A673 (cell line): ENCODE data around the gene SPIRE1. TPM values are rescaled to one million over a fixed set of nuclear protein-coding genes. Genes with fewer than 3 reads are reported as not detected.
A peak's percentile ranks its signal among the peaks of the same experiment; 100 is the strongest.

Experiments
- BruUV-seq: library from RNA; stranded (reverse); fragments of 400-500 nt; replicated peaks from 2 replicates; lab custom pipeline; 2021; lab: Mats Ljungman, UMichigan
- CTCF ChIA-PET: fragments of 300-600 bp; sonication (Branson Sonifier 250); formaldehyde crosslinking; loops from one replicate; lab custom pipeline; 2022; ENCODE audit warnings: antibody characterized with exemption; lab: Charles Lee
- POLR2A ChIA-PET: fragments of 300-600 bp; sonication (Branson Sonifier 250); formaldehyde crosslinking; loops from one replicate; lab custom pipeline; 2022; ENCODE audit warnings: antibody characterized with exemption; ENCODE audit not compliant: low non-redundant PET; lab: Charles Lee
- DNase-seq: peaks from one replicate; pipeline ENCODE4 v3.0.0-alpha.2; 2015; ENCODE audit warnings: low spot score
- H3K27ac ChIP-seq: fragments of 200-600 bp; sonication (generic); 2 replicates; pipeline ENCODE4 v1.5.1; 2016; ENCODE audit warnings: mixed run types, low read depth, mild to moderate bottlenecking, mixed read lengths, antibody characterized with exemption, low read length; ENCODE audit not compliant: poor library complexity, severe bottlenecking
- H3K27me3 ChIP-seq: fragments of 200-600 bp; sonication (generic); replicated peaks from 2 replicates; pipeline ENCODE4 v1.6.1; 2017; ENCODE audit warnings: mixed run types, low read depth, mild to moderate bottlenecking, mixed read lengths, antibody characterized with exemption, low read length; ENCODE audit not compliant: insufficient read depth, poor library complexity
- H3K36me3 ChIP-seq: fragments of 200-600 bp; sonication (generic); 2 replicates; pipeline ENCODE4 v1.6.1; 2016; ENCODE audit warnings: mixed run types, mild to moderate bottlenecking, mixed read lengths, antibody characterized with exemption, low read length; ENCODE audit not compliant: insufficient read depth, poor library complexity, severe bottlenecking
- H3K4me1 ChIP-seq: fragments of 200-600 bp; sonication (generic); 2 replicates; pipeline ENCODE4 v1.6.1; 2017; ENCODE audit warnings: mixed run types, mild to moderate bottlenecking, mixed read lengths, antibody characterized with exemption, low read length; ENCODE audit not compliant: insufficient read depth, poor library complexity, severe bottlenecking
- H3K4me3 ChIP-seq: fragments of 200-600 bp; sonication (generic); 2 replicates; pipeline ENCODE4 v1.5.1; 2016; ENCODE audit warnings: low read depth, mixed run types, mild to moderate bottlenecking, mixed read lengths, low read length; ENCODE audit not compliant: poor library complexity, severe bottlenecking
- H3K9me3 ChIP-seq: fragments of 200-600 bp; sonication (generic); 2 replicates; pipeline ENCODE4 v1.6.1; 2016; ENCODE audit warnings: mixed run types, low read depth, mild to moderate bottlenecking, mixed read lengths, antibody characterized with exemption, low read length; ENCODE audit not compliant: poor library complexity, severe bottlenecking
- CTCF ChIP-seq: fragments of 300-800, 200-600 bp; sonication (generic); conservative IDR thresholded peaks from 2 replicates; pipeline ENCODE4 v1.5.1; 2017; ENCODE audit warnings: low read depth, mild to moderate bottlenecking, antibody characterized with exemption, low read length, moderate library complexity, mixed read lengths
- EZH2 ChIP-seq: fragments of 200-600 bp; sonication (generic); IDR thresholded peaks from 2 replicates; pipeline ENCODE4 v1.6.1; 2017; ENCODE audit warnings: borderline replicate concordance, low read depth, mild to moderate bottlenecking, mixed read lengths, antibody characterized with exemption, low read length; ENCODE audit not compliant: poor library complexity, severe bottlenecking
- intact Hi-C: fragments of 100-400 bp; cut with micrococcal nuclease; formaldehyde crosslinking; loops from one replicate; pipeline ENCODE4 v1.10.0; 2022; ENCODE audit not compliant: unreplicated experiment
- total RNA-seq: library from RNA; stranded (reverse); gene quantifications from 2 replicates; pipeline ENCODE4 v1.2.3, GENCODE V29; 2021

Gene SPIRE1
- total RNA-seq, 1 experiment from 2014 or later = 18.1 TPM

DNA sequence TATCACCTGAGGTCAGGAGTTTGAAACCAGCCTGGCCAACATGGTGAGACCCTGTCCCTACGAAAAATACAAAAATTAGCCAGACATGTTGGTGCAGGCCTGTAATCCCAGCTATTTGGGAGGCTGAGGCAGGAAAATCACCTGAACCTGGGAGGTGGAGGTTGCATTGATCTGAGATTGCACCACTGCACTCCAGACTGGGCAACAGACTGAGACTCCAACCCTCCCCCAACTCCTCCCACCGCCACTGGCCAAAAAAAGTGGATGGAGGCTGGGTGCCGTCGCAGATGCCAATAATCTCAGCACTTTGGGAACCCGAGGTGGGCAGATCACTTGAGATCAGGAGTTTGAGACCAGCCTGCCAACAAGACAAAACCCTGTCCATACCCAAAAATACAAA is 10.1 kb upstream of the SPIRE1 start:
- Histone ChIP-seq H3K36me3 (peaks cover 7% of the 10 kb centered on the region), H3K4me1 (no peaks in the 10 kb centered on the region), H3K27ac (no peak overlapping the region), H3K27me3 (no peaks in the 10 kb centered on the region), H3K9me3 (no peaks in the 10 kb centered on the region), H3K4me3 (no peak overlapping the region)
- CTCF ChIA-PET = interaction anchor here (0.6 kb wide), 1 partner anchor 275 kb away, joined by 5 read pairs; no protein-coding TSS in a partner anchor
- intact Hi-C loops = no loop called here
- no peak for DNase-seq
- POLR2A ChIA-PET = no interaction called here
- no TSS peak for BruUV-seq
- TF ChIP-seq EZH2 (no peak), CTCF (no peak)

DNA sequence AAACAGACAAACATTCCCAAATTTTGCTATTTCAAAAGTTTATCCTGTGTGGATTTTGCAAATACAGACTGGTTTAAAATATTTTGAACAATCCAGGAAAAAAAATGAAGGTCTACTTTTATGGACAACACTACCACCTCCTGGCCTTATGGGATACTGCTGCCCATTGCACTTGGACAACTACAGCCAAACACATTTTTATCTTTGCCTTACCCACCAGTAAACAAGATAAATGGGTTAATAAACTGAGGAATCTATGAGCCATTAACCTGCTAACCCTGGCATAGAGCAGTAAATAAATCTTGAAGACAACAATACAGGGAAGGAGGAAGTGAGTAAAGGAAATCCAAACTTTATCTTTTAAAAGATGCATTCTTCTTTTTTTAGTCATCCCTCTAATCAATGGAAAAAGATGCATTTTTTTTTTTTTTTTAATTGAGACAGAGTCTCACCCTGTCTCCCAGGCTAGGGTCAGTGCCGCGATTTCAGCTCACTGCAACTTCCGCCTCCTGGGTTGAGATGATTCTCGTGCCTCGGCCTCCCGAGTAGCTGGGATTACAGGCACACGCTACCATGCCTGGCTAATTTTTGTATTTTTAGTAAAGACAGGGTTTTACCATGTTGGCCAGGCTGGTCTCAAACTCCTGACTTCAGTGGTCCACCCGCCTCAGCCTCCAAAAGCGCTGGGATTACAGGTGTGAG is 2.1 kb upstream of the SPIRE1 start:
- H3K36me3 ChIP-seq = no peaks in the 10 kb centered on the region
- no peaks in the 10 kb centered on the region for H3K27me3 ChIP-seq
- H3K9me3 ChIP-seq = no peaks in the 10 kb centered on the region
- H3K4me3 ChIP-seq = no peak overlapping the region
- peak; percentile 77 for DNase-seq
- BruUV-seq = no TSS peak
- POLR2A ChIA-PET = no interaction called here
- H3K4me1 ChIP-seq = peaks cover 7% of the 10 kb centered on the region
- no peak for TF ChIP-seq EZH2
- TF ChIP-seq CTCF = peak; percentile 91
- intact Hi-C loops = loop anchor here (1.0 to 5.0 kb wide), 3 partner anchors 266 to 388 kb away; no protein-coding TSS in a partner anchor
- CTCF ChIA-PET = interaction anchor here (0.7 to 1.0 kb wide), 3 partner anchors 268 to 583 kb away, joined by 3 to 10 read pairs (median 7); no protein-coding TSS in a partner anchor
- no peak overlapping the region for H3K27ac ChIP-seq

- H3K4me3 ChIP-seq = peak overlapping the region; percentile 68
- intact Hi-C loops = no loop called here
- H3K27ac ChIP-seq = no peak overlapping the region
- TF ChIP-seq EZH2 = no peak
- TF ChIP-seq CTCF = no peak
- H3K36me3 ChIP-seq = no peaks in the 10 kb centered on the region
- no TSS peak for BruUV-seq
- POLR2A ChIA-PET = interaction anchor here (0.7 kb wide), 1 partner anchor 51 kb away, joined by 3 read pairs; no protein-coding TSS in a partner anchor
- no peaks in the 10 kb centered on the region for H3K27me3 ChIP-seq
- CTCF ChIA-PET = interaction anchor here (0.6 kb wide), 2 partner anchors 119 to 302 kb away, joined by 3 to 7 read pairs; no protein-coding TSS in a partner anchor
- peaks cover 7% of the 10 kb centered on the region for H3K4me1 ChIP-seq
- DNase-seq = no peak
- H3K9me3 ChIP-seq = no peaks in the 10 kb centered on the region
These were observed 675 bp upstream of the SPIRE1 start for GRCh38 chr18:12658426-12659138.
